ENCODE data around the gene EGFR. TPM values are rescaled to one million over a fixed set of nuclear protein-coding genes. Genes with fewer than 3 reads are reported as not detected.

EGFR gene
- total RNA-seq: not detected in 2 replicates

- intact Hi-C loops (cut with micrococcal nuclease): no loop called here
Observed at GRCh38 chr7:55018361-55019190, at the start of gene EGFR. EGFR (plus strand) TSS chr7:55019017; CDS start chr7:55019278, 261 bp downstream.

- intact Hi-C loops (cut with micrococcal nuclease): no loop called here
Observed at GRCh38 chr7:54969208-54969967, 49.4 kb upstream of the EGFR start.

- intact Hi-C loops (cut with micrococcal nuclease): no loop called here
Observed at GRCh38 chr7:54972733-54973294, 46.0 kb upstream of the EGFR start.

GRCh38 chr7:54978364-54979116 lies 40.3 kb upstream of the EGFR start:
- intact Hi-C loops (cut with micrococcal nuclease): no loop called here

GRCh38 chr7:54980521-54980920 lies 38.3 kb upstream of the EGFR start:
- intact Hi-C loops (cut with micrococcal nuclease): no loop called here

GRCh38 chr7:54981913-54982312 lies 36.9 kb upstream of the EGFR start:
- intact Hi-C loops (cut with micrococcal nuclease): no loop called here

- intact Hi-C loops (cut with micrococcal nuclease): no loop called here
Observed at GRCh38 chr7:54985426-54986330, 33.1 kb upstream of the EGFR start.

GRCh38 chr7:54986716-54987115 lies 32.1 kb upstream of the EGFR start:
- intact Hi-C loops (cut with micrococcal nuclease): no loop called here

GRCh38 chr7:54987772-54988171 lies 31.0 kb upstream of the EGFR start:
- intact Hi-C loops (cut with micrococcal nuclease): no loop called here

GRCh38 chr7:54988516-54988915 lies 30.3 kb upstream of the EGFR start:
- intact Hi-C loops (cut with micrococcal nuclease): no loop called here

- intact Hi-C loops (cut with micrococcal nuclease): no loop called here
Observed at GRCh38 chr7:54989453-54990225, 29.2 kb upstream of the EGFR start.

GRCh38 chr7:54991341-54991740 lies 27.5 kb upstream of the EGFR start:
- intact Hi-C loops (cut with micrococcal nuclease): no loop called here

GRCh38 chr7:54992871-54993475 lies 25.8 kb upstream of the EGFR start:
- intact Hi-C loops (cut with micrococcal nuclease): no loop called here

- intact Hi-C loops (cut with micrococcal nuclease): loop anchor here (5.0 kb wide), 1 partner anchor 223 kb away; no protein-coding TSS in a partner anchor
Observed at GRCh38 chr7:54995166-54995565, 23.7 kb upstream of the EGFR start.

GRCh38 chr7:54995610-54996363 lies 23.0 kb upstream of the EGFR start:
- intact Hi-C loops (cut with micrococcal nuclease): loop anchor here (5.0 kb wide), 1 partner anchor 223 kb away; no protein-coding TSS in a partner anchor

GRCh38 chr7:54996391-54996790 lies 22.4 kb upstream of the EGFR start:
- intact Hi-C loops (cut with micrococcal nuclease): loop anchor here (5.0 kb wide), 1 partner anchor 224 kb away; no protein-coding TSS in a partner anchor

- intact Hi-C loops (cut with micrococcal nuclease): no loop called here
Observed at GRCh38 chr7:55004579-55004978, 14.2 kb upstream of the EGFR start.

- intact Hi-C loops (cut with micrococcal nuclease): no loop called here
Observed at GRCh38 chr7:55005241-55005851, 13.5 kb upstream of the EGFR start.
